Measurements from ENCODE around the gene TFIP11. TPM values are rescaled to one million over a fixed set of nuclear protein-coding genes. Genes with fewer than 3 reads are reported as not detected.

The TFIP11 gene
- total RNA-seq, 1 experiment from 2014 or later = 29.8 TPM

- intact Hi-C loops (cut with micrococcal nuclease; ENCODE audit: unreplicated experiment) = no loop called here
- no peaks in the 10 kb centered on the region for H3K27me3 ChIP-seq (ENCODE audit: control insufficient read depth, insufficient read depth, low read length)
- H3K9me3 ChIP-seq (ENCODE audit: control insufficient read depth, insufficient read depth, low read depth, low read length) = no peaks in the 10 kb centered on the region
- H3K4me1 ChIP-seq (ENCODE audit: control insufficient read depth, insufficient read depth, low read length) = no peaks in the 10 kb centered on the region
- TF ChIP-seq TCF7L2 (IDR thresholded peaks at IDR 0.05; ENCODE audit: low read depth, low read length) (no peak), SIN3A (IDR thresholded peaks at IDR 0.05; ENCODE audit: borderline replicate concordance, insufficient read depth, low read depth, low read length) (no peak), POLR2AphosphoS5 (IDR thresholded peaks at IDR 0.05; ENCODE audit: low read depth, low read length) (no peak), CTCF (IDR thresholded peaks at IDR 0.05) (no peak)
- TF ChIP-seq, protein P1, sequence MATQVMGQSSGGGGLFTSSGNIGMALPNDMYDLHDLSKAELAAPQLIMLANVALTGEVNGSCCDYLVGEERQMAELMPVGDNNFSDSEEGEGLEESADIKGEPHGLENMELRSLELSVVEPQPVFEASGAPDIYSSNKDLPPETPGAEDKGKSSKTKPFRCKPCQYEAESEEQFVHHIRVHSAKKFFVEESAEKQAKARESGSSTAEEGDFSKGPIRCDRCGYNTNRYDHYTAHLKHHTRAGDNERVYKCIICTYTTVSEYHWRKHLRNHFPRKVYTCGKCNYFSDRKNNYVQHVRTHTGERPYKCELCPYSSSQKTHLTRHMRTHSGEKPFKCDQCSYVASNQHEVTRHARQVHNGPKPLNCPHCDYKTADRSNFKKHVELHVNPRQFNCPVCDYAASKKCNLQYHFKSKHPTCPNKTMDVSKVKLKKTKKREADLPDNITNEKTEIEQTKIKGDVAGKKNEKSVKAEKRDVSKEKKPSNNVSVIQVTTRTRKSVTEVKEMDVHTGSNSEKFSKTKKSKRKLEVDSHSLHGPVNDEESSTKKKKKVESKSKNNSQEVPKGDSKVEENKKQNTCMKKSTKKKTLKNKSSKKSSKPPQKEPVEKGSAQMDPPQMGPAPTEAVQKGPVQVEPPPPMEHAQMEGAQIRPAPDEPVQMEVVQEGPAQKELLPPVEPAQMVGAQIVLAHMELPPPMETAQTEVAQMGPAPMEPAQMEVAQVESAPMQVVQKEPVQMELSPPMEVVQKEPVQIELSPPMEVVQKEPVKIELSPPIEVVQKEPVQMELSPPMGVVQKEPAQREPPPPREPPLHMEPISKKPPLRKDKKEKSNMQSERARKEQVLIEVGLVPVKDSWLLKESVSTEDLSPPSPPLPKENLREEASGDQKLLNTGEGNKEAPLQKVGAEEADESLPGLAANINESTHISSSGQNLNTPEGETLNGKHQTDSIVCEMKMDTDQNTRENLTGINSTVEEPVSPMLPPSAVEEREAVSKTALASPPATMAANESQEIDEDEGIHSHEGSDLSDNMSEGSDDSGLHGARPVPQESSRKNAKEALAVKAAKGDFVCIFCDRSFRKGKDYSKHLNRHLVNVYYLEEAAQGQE (IDR thresholded peaks at IDR 0.05; ENCODE audit: insufficient read depth in 1 of 2, low read depth in 2 of 2, low read length in 1 of 2) = no peak
- ATAC-seq (no peak), DNase-seq (ENCODE audit: low read depth, low spot score) (no peak)
- 0 out of 2 replicates have a peak, but pooled peaks cover 3% of the 10 kb centered on the region for H3K36me3 ChIP-seq (ENCODE audit: control insufficient read depth, insufficient read depth, low read length)
- POLR2A ChIA-PET = no interaction called here
- no TSS peak for BruUV-seq (replicated peaks)
- H3K27ac ChIP-seq (ENCODE audit: low read length) = no peak overlapping the region
- no peak overlapping the region for H3K4me3 ChIP-seq (ENCODE audit: low read depth in 2 of 2, low read length in 2 of 2)
- CTCF ChIA-PET = no interaction called here
- in situ Hi-C loops (cut with HindIII; ENCODE audit: low pct_unique_long_range_greater_than_20kb, low sequenced_read_pairs) = no loop called here
Observed at GRCh38 chr22:26457661-26458272, 54.5 kb downstream of the TFIP11 start.

DNA sequence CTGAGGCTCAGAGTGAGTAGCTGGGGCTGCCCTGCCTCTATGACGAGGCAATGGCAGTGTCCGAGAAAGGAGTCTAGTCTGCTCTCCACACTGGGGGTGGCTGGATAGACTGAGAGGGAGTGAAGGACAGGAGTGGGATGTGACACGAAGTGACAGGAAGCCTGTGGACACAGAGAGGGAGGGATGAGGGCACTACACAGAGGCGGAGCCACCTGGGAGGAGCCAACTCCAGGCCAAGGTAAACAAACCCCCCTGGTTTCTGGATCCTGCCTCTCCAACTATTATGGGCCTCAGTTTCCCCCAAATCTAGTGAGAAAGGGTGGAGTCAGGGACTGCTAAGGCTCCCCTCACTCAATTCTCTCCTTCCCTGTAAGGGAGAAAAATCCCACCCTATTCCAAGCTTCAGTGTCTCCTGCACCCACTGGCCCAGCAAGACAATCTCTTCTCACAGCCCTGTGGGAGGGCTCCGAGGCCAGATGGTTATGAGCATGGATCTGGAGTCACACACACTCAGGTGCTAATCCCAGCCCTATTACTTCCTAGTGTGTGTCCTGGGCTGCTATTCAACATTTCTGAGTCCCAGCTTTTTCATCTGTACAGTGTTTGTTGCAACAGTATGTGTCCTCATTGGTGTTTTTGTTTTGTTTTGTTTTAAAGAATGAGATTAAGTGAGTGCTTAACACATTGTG is 58.3 kb downstream of the TFIP11 start:
- BruUV-seq (replicated peaks) = no TSS peak
- Histone ChIP-seq H3K4me3 (ENCODE audit: low read depth in 2 of 2, low read length in 2 of 2) (no peak overlapping the region), H3K27ac (ENCODE audit: low read length) (no peak overlapping the region), H3K36me3 (ENCODE audit: control insufficient read depth, insufficient read depth, low read length) (no peaks in the 10 kb centered on the region), H3K9me3 (ENCODE audit: control insufficient read depth, insufficient read depth, low read depth, low read length) (no peaks in the 10 kb centered on the region), H3K4me1 (ENCODE audit: control insufficient read depth, insufficient read depth, low read length) (no peaks in the 10 kb centered on the region), H3K27me3 (ENCODE audit: control insufficient read depth, insufficient read depth, low read length) (no peaks in the 10 kb centered on the region)
- DNase-seq (ENCODE audit: low read depth, low spot score) (no peak), ATAC-seq (no peak)
- POLR2A ChIA-PET = interaction anchor here (0.6 kb wide), 1 partner anchor 38 kb away, joined by 3 read pairs; no protein-coding TSS in a partner anchor
- TF ChIP-seq POLR2AphosphoS5 (IDR thresholded peaks at IDR 0.05; ENCODE audit: low read depth, low read length) (no peak), SIN3A (IDR thresholded peaks at IDR 0.05; ENCODE audit: borderline replicate concordance, insufficient read depth, low read depth, low read length) (no peak), TCF7L2 (IDR thresholded peaks at IDR 0.05; ENCODE audit: low read depth, low read length) (no peak)
- TF ChIP-seq, protein P1 (IDR thresholded peaks at IDR 0.05; ENCODE audit: insufficient read depth in 1 of 2, low read depth in 2 of 2, low read length in 1 of 2) = no peak
- CTCF ChIA-PET = no interaction called here
- intact Hi-C loops (cut with micrococcal nuclease; ENCODE audit: unreplicated experiment) (no loop called here), in situ Hi-C loops (cut with HindIII; ENCODE audit: low pct_unique_long_range_greater_than_20kb, low sequenced_read_pairs) (no loop called here)
